ENCODE results near the gene PPIA. TPM values are rescaled to one million over a fixed set of nuclear protein-coding genes. Genes with fewer than 3 reads are reported as not detected.

The PPIA gene
- total and polyA plus RNA-seq, 2 donors (not counting 1 experiment from before 2014, with no cell fraction given) = 807 to 1,498 TPM

DNA sequence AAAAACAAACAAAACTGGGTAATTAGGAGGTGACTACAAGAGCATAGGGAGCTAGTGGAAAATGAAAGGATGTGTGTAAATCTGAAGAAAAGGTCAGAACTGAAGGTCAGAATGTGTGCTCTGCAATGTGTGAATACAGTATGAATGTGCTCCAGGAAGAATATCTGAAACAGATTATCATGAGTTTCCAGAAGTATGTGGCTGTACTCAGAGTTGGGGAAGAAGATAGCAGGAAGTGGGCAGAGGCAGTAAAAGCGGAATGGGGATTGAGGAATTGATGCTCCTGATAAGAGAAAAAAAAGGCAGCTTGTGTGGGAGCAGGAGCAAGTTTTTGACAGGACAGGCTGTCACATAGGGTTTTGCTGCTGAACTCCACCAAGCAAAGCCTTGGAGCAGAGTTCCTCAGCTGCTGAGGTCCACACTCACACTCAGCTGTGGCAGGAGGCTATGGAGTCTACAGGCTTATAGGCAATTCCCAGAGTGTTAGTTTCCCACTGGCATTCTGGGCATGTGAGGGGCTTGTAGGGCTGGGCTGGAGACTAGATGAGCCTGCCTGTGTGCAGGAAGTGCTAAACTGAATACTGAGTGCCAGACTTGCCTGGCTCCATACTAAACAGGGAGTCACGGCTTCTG, 28.5 kb downstream of the PPIA start:
- Histone ChIP-seq H3K4me1 (ENCODE audit: control insufficient read depth in 2 of 2, insufficient read depth in 2 of 2, low read length in 2 of 2) (no peaks in the 10 kb centered on the region), H3K79me2 (ENCODE audit: control insufficient read depth, insufficient read depth, low read length) (peaks cover 2% of the 10 kb centered on the region), H4K20me1 (ENCODE audit: control insufficient read depth, insufficient read depth, low read length, poor library complexity, severe bottlenecking) (no peaks in the 10 kb centered on the region), H3K9me3 (ENCODE audit: control extremely low read depth in 1 of 3, control insufficient read depth in 2 of 3, insufficient read depth in 1 of 3, low read length in 2 of 3) (no peaks in the 10 kb centered on the region), H3K4me3 (ENCODE audit: control extremely low read depth in 1 of 5, extremely low read depth in 1 of 5, insufficient read depth in 1 of 5, low read depth in 2 of 5, low read length in 4 of 5) (no peak overlapping the region), H2AFZ (ENCODE audit: insufficient read depth, low read depth, low read length, poor library complexity, severe bottlenecking) (no peak overlapping the region), H3K36me3 (replicated peaks in 1 of 2; ENCODE audit: control extremely low read depth in 1 of 2, control insufficient read depth in 1 of 2, extremely low read depth in 1 of 2, insufficient read depth in 2 of 2, low read length in 1 of 2) (peaks cover 0 to 20% of the 10 kb centered on the region in 2 experiments), H3K4me2 (replicated peaks; ENCODE audit: low read depth, low read length, poor library complexity, severe bottlenecking) (no peak overlapping the region), H3K27me3 (replicated peaks in 1 of 4; ENCODE audit: control extremely low read depth in 1 of 4, control insufficient read depth in 3 of 4, insufficient read depth in 4 of 4, low read length in 3 of 4) (no peaks in the 10 kb centered on the region), H3K27ac (ENCODE audit: low read length in 2 of 2) (peak overlapping the region in 1 of 2 donors; percentile 9), H3K9ac (ENCODE audit: low read length) (no peak overlapping the region)
- WGBS (ENCODE audit: insufficient coverage) = 82% methylated on average over 2 of the region's 2 CpGs
- intact Hi-C loops (cut with micrococcal nuclease) = no loop called here
- DNase-seq (no peak), ATAC-seq (ENCODE audit: low read depth) (no peak)
- Mint-ChIP-seq H3K4me1 (no peaks in the 10 kb centered on the region), H3K27me3 (no peaks in the 10 kb centered on the region), H3K4me3 (no peak overlapping the region), H3K27ac (peak overlapping the region; percentile 29), H3K9me3 (ENCODE audit: insufficient read depth) (no peaks in the 10 kb centered on the region)
- CTCF ChIA-PET = interaction anchor here (0.7 kb wide), 2 partner anchors 23 to 237 kb away, joined by 4 read pairs; no protein-coding TSS in a partner anchor
- POLR2A ChIA-PET = no interaction called here
- no peak for TF ChIP-seq EZH2 (IDR thresholded peaks at IDR 0.05; ENCODE audit: borderline replicate concordance, insufficient read depth, low read depth, low read length, poor library complexity, severe bottlenecking)
- TF ChIP-seq, protein P1, sequence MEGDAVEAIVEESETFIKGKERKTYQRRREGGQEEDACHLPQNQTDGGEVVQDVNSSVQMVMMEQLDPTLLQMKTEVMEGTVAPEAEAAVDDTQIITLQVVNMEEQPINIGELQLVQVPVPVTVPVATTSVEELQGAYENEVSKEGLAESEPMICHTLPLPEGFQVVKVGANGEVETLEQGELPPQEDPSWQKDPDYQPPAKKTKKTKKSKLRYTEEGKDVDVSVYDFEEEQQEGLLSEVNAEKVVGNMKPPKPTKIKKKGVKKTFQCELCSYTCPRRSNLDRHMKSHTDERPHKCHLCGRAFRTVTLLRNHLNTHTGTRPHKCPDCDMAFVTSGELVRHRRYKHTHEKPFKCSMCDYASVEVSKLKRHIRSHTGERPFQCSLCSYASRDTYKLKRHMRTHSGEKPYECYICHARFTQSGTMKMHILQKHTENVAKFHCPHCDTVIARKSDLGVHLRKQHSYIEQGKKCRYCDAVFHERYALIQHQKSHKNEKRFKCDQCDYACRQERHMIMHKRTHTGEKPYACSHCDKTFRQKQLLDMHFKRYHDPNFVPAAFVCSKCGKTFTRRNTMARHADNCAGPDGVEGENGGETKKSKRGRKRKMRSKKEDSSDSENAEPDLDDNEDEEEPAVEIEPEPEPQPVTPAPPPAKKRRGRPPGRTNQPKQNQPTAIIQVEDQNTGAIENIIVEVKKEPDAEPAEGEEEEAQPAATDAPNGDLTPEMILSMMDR (IDR thresholded peaks at IDR 0.05) = no peak

DNA sequence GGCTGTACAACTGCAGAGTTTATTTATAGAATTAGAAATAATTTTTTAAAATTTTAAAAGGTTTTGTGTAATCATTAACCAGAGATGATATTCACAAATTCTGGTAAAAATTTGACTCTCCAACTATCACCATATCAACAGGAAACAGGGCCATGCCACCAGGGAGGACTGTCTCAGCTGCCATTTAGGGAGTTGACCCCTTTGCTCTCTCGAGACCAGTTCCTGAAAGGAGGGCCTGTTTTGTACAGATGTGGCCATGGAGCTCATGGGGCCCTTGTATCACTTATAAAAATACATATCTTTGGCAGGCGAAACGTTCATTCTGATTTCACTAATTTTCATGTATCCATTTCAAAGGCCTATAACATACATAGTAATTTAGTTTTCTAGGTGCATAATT, 31.1 kb downstream of the PPIA start:
- Histone ChIP-seq H3K27me3 (replicated peaks in 1 of 4; ENCODE audit: control extremely low read depth in 1 of 4, control insufficient read depth in 3 of 4, insufficient read depth in 4 of 4, low read length in 3 of 4) (no peaks in the 10 kb centered on the region), H4K20me1 (ENCODE audit: control insufficient read depth, insufficient read depth, low read length, poor library complexity, severe bottlenecking) (no peaks in the 10 kb centered on the region), H3K9me3 (ENCODE audit: control extremely low read depth in 1 of 3, control insufficient read depth in 2 of 3, insufficient read depth in 1 of 3, low read length in 2 of 3) (no peaks in the 10 kb centered on the region), H3K79me2 (ENCODE audit: control insufficient read depth, insufficient read depth, low read length) (peaks cover 2% of the 10 kb centered on the region), H3K4me3 (ENCODE audit: control extremely low read depth in 1 of 5, extremely low read depth in 1 of 5, insufficient read depth in 1 of 5, low read depth in 2 of 5, low read length in 4 of 5) (no peak overlapping the region), H3K9ac (ENCODE audit: low read length) (no peak overlapping the region), H3K36me3 (replicated peaks in 1 of 2; ENCODE audit: control extremely low read depth in 1 of 2, control insufficient read depth in 1 of 2, extremely low read depth in 1 of 2, insufficient read depth in 2 of 2, low read length in 1 of 2) (peaks cover 0 to 35% of the 10 kb centered on the region in 2 experiments), H2AFZ (ENCODE audit: insufficient read depth, low read depth, low read length, poor library complexity, severe bottlenecking) (no peak overlapping the region), H3K4me2 (replicated peaks; ENCODE audit: low read depth, low read length, poor library complexity, severe bottlenecking) (no peak overlapping the region), H3K4me1 (ENCODE audit: control insufficient read depth in 2 of 2, insufficient read depth in 2 of 2, low read length in 2 of 2) (no peaks in the 10 kb centered on the region), H3K27ac (ENCODE audit: low read length in 2 of 2) (no peak overlapping the region)
- Mint-ChIP-seq H3K9me3 (ENCODE audit: insufficient read depth) (no peaks in the 10 kb centered on the region), H3K27me3 (no peaks in the 10 kb centered on the region), H3K4me1 (no peaks in the 10 kb centered on the region), H3K4me3 (no peak overlapping the region), H3K27ac (no peak overlapping the region)
- no peak for TF ChIP-seq EZH2 (IDR thresholded peaks at IDR 0.05; ENCODE audit: borderline replicate concordance, insufficient read depth, low read depth, low read length, poor library complexity, severe bottlenecking)
- TF ChIP-seq, protein P1 (IDR thresholded peaks at IDR 0.05) = no peak
- POLR2A ChIA-PET = no interaction called here
- WGBS (ENCODE audit: insufficient coverage) = 100% methylated on average over 1 of the region's 3 CpGs
- intact Hi-C loops (cut with micrococcal nuclease) = no loop called here
- no peak for DNase-seq
- ATAC-seq (ENCODE audit: low read depth) = no peak
- CTCF ChIA-PET = no interaction called here

Measured in B cell (primary cell).